Activated CD8-positive, alpha-beta T cell treated with anti-CD3 and anti-CD28 coated beads, Interleukin-2, amount 10 ng/mL, durations not matched to agents 7 days and 5 days (primary cell): ENCODE measurements around the gene SLC39A11. TPM values are rescaled to one million over a fixed set of nuclear protein-coding genes. Genes with fewer than 3 reads are reported as not detected.
"Not testable (repeated sequence)": the region's sequence is repeated elsewhere in the genome, so short reads cannot be mapped to it uniquely, and the experiment has no call there.

Experiments used
- ATAC-seq: fragments of 150-1000 bp; cut with Tn5 transposase; one replicate; pipeline ENCODE4 v1.10.0; 2021; ENCODE audit warnings: moderate library complexity
- CTCF ChIA-PET: fragments of 350-600 bp; sonication (Branson Sonifier 250); formaldehyde crosslinking; loops from one replicate; lab custom pipeline; 2021; ENCODE audit warnings: antibody characterized with exemption; lab: Charles Lee
- POLR2A ChIA-PET: fragments of 350-600 bp; sonication (Branson Sonifier 250); formaldehyde crosslinking; loops from one replicate; lab custom pipeline; 2021; ENCODE audit warnings: antibody characterized with exemption; lab: Charles Lee
- DNase-seq: peaks from one replicate; pipeline ENCODE4 v3.0.0-alpha.2; 2020
- H3K27ac Mint-ChIP-seq: one replicate; pipeline ENCODE4 v1.8.0; 2021; ENCODE audit warnings: mild to moderate bottlenecking, mixed read lengths
- H3K27me3 Mint-ChIP-seq: one replicate; pipeline ENCODE4 v1.8.0; 2021; ENCODE audit warnings: low read depth, mixed read lengths
- H3K36me3 Mint-ChIP-seq: one replicate; pipeline ENCODE4 v1.8.0; 2021; ENCODE audit warnings: low read depth, mixed read lengths
- H3K4me1 Mint-ChIP-seq: one replicate; pipeline ENCODE4 v1.8.0; 2021; ENCODE audit warnings: low read depth, mixed read lengths
- H3K4me3 Mint-ChIP-seq: one replicate; pipeline ENCODE4 v1.8.0; 2021; ENCODE audit warnings: mild to moderate bottlenecking, mixed read lengths
- H3K9me3 Mint-ChIP-seq: one replicate; pipeline ENCODE4 v1.8.0; 2022; ENCODE audit warnings: mixed read lengths; ENCODE audit not compliant: insufficient read depth
- total RNA-seq, 2 experiments: library from RNA; stranded (reverse); gene quantifications; one replicate each; pipeline ENCODE4 v1.2.3, GENCODE V29; 2021

SLC39A11 gene
- total RNA-seq, 2 experiments from 2014 or later, result 20.2 to 20.5 TPM

DNA sequence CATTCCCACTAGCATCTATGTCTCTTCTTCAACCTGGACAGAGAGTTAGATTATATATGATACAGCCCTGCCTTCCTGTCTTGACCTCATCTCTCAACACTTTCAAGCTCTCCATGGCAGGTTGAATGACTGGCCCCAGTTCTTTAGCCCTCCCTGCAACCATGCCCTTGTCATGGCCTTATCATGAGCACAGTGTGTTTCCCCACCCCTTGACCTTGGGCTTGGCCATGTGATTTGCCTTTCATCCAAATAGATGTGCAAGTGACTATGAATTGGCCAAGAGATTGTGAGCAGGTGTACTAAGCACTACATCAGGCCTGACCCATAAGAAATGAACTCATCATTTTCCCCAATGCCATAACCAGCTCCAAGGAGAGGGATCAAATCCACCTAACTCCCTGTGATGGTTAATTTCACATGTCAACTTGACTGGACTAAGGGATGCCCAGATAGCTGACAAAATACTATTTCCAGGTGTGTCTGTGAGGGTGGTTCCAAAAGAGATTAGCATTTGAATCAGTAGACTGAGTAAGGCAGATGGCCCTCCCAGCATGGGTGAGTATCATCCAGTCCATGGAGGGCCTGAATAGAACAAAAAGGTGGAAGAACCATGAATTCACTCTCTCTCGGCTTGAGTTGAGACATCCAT, 97.4 kb downstream of the SLC39A11 start:
- Mint-ChIP-seq H3K4me1 (no peaks in the 10 kb centered on the region), H3K27me3 (no peaks in the 10 kb centered on the region), H3K27ac (no peak overlapping the region), H3K4me3 (no peak overlapping the region), H3K9me3 (no peaks in the 10 kb centered on the region), H3K36me3 (no peaks in the 10 kb centered on the region)
- ChIA-PET POLR2A (no interaction called here), CTCF (interaction anchor here (0.9 to 2.4 kb wide), 3 partner anchors 9 to 269 kb away, joined by 3 to 14 read pairs (median 3); no protein-coding TSS in a partner anchor)
- no peak for ATAC-seq
- DNase-seq, result no peak

DNA sequence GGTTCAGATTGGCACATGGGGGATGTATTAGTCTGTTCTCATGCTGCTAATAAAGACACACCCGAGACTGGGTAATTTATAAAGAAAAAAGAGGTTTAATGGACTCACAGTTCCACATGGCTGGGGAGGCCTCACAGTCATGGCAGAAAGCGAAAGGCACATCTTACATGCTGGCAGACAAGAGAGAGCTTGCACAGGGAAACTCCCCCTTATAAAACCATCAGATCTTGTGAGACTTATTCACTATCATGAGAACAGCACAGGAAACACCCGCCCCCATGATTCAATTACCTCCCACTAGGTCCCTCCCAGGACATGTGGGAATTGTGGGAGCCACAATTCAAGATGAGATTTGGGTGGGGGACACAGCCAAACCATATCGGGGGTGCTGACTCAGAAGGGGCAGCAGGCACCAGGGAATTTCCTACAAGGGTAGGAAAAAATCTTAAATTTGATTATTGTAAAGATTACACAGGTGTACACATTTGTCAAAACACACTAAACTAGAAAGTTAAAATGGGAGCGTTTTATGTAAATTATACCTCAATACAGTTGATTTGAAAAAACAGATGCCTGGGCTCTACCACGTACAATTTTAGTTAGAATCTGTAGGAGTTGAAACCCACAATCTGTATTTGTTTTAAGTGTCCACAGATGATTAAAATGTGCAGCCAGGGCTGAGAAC, 99.6 kb downstream of the SLC39A11 start:
- CTCF ChIA-PET, result interaction anchor here (1.5 kb wide), 1 partner anchor 163 kb away, joined by 4 read pairs; no protein-coding TSS in a partner anchor
- H3K27me3 Mint-ChIP-seq, POLR2A ChIA-PET, H3K36me3 Mint-ChIP-seq, H3K4me1 Mint-ChIP-seq, H3K27ac Mint-ChIP-seq, DNase-seq, H3K4me3 Mint-ChIP-seq, H3K9me3 Mint-ChIP-seq, ATAC-seq: not testable (repeated sequence)

DNA sequence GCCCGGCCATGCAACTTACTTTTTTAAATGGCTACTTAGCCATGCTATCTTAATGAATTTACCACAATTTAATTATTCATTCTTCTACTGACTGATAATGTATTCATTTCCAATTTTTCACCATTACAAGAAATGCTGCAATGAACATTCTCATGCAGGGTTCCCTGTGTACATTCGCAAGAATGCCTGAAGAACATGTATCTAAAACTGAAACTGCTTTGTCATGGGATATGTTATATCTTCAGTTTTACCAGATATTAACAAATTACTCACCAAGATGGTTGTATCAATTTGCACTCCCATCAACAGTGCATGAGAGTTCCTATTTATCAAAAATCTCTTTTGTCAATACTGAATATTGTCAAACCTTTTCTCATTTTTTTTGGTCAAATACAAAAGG, 100.8 kb downstream of the SLC39A11 start:
- CTCF ChIA-PET, result no interaction called here
- Mint-ChIP-seq H3K4me3 (no peak overlapping the region), H3K9me3 (no peaks in the 10 kb centered on the region), H3K4me1 (no peaks in the 10 kb centered on the region), H3K27ac (no peak overlapping the region), H3K36me3 (no peaks in the 10 kb centered on the region), H3K27me3 (no peaks in the 10 kb centered on the region)
- DNase-seq (no peak), ATAC-seq (no peak)
- POLR2A ChIA-PET, result no interaction called here

GRCh38 chr17:72989074-72989610, 103.3 kb downstream of the SLC39A11 start:
- Mint-ChIP-seq H3K4me1 (no peaks in the 10 kb centered on the region), H3K4me3 (no peak overlapping the region), H3K9me3 (no peaks in the 10 kb centered on the region), H3K27me3 (no peaks in the 10 kb centered on the region), H3K36me3 (no peaks in the 10 kb centered on the region), H3K27ac (no peak overlapping the region)
- ATAC-seq (no peak), DNase-seq (no peak)
- ChIA-PET CTCF (no interaction called here), POLR2A (no interaction called here)

GRCh38 chr17:72988451-72988850, 104.0 kb downstream of the SLC39A11 start:
- ChIA-PET POLR2A (no interaction called here), CTCF (no interaction called here)
- Mint-ChIP-seq H3K9me3 (no peaks in the 10 kb centered on the region), H3K27me3 (no peaks in the 10 kb centered on the region), H3K4me1 (no peaks in the 10 kb centered on the region), H3K27ac (no peak overlapping the region), H3K36me3 (no peaks in the 10 kb centered on the region), H3K4me3 (no peak overlapping the region)
- no peak for DNase-seq
- no peak for ATAC-seq

DNA sequence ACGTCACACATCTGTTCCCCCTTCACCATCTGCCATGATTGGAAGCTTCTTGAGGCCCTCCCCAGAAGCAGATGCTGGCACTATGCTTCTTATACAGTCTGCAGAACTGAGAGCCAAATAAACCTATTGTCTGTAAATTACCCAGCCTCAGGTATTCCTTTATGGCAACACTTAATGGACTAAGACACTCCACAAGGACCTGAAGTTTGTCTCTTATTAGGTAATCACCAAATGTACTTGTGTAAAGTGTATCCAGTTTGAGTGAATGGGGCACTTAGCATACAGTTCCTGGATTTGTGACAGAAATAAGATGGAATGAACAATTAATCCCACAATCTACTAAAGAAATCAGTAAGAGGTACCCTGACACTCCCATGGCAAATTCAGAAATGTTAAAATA, 105.3 kb downstream of the SLC39A11 start:
- Mint-ChIP-seq H3K27ac (no peak overlapping the region), H3K4me3 (no peak overlapping the region), H3K36me3 (no peaks in the 10 kb centered on the region), H3K4me1 (no peaks in the 10 kb centered on the region), H3K27me3 (no peaks in the 10 kb centered on the region), H3K9me3 (no peaks in the 10 kb centered on the region)
- ChIA-PET POLR2A (no interaction called here), CTCF (interaction anchor here (1.1 to 3.3 kb wide), 7 partner anchors 10 to 430 kb away, joined by 3 to 46 read pairs (median 8); no protein-coding TSS in a partner anchor)
- ATAC-seq (no peak), DNase-seq (no peak)

DNA sequence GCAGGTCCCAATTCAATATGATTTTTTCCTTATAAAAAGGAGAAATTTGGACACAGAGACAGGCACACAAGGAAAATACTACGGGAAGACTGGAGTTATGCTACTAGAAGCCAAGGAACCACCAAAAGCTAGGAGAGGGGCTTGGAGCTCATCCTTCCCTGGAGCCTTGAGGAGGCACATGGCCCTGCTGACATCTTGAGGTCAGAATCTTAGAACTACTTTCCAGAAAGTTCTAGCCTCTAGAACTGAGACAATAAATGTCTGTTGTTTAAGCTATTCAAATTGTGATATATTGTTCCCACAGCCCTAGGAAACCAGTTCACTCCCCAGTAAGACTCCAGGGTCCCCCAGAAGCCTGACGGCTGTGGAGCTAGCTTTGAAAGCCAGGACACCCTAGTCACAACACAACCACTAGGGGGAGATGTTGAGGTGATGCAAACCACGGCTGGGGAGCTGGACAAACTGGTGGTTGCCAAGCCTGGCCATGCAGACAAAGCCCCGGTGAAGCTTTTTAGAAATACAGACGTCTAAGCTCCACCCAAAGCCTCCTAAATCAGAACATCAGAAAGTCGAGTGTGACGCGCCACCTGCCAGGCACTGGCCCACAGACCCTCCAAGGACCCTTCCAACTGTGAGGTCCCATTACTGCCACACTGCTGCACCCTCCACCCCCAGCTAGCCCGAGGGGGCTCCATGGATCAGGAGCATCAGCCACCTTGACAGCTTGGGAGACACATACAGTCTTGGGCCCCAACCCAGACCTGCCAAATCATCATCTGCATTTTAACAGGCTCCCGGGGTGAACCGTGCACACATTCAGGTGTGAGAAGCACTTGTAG, 106.4 kb downstream of the SLC39A11 start:
- H3K27me3 Mint-ChIP-seq, result no peaks in the 10 kb centered on the region
- no peaks in the 10 kb centered on the region for H3K36me3 Mint-ChIP-seq
- H3K9me3 Mint-ChIP-seq, result no peaks in the 10 kb centered on the region
- H3K4me3 Mint-ChIP-seq, result no peak overlapping the region
- POLR2A ChIA-PET, result no interaction called here
- DNase-seq (peak; percentile 69), ATAC-seq (peak; percentile 81)
- H3K27ac Mint-ChIP-seq, result no peak overlapping the region
- CTCF ChIA-PET, result interaction anchor here (0.6 to 3.3 kb wide), 35 partner anchors 9 to 429 kb away, joined by 3 to 46 read pairs (median 4); partner anchors contain the start of gene SSTR2
- H3K4me1 Mint-ChIP-seq, result no peaks in the 10 kb centered on the region

GRCh38 chr17:72984926-72985325, 107.6 kb downstream of the SLC39A11 start:
- Mint-ChIP-seq H3K27me3 (no peaks in the 10 kb centered on the region), H3K4me1 (no peaks in the 10 kb centered on the region), H3K4me3 (no peak overlapping the region), H3K9me3 (no peaks in the 10 kb centered on the region), H3K27ac (no peak overlapping the region), H3K36me3 (no peaks in the 10 kb centered on the region)
- POLR2A ChIA-PET, result no interaction called here
- ATAC-seq, result no peak
- DNase-seq, result no peak
- CTCF ChIA-PET, result interaction anchor here (0.9 to 3.3 kb wide), 6 partner anchors 10 to 428 kb away, joined by 3 to 46 read pairs (median 8); no protein-coding TSS in a partner anchor

DNA sequence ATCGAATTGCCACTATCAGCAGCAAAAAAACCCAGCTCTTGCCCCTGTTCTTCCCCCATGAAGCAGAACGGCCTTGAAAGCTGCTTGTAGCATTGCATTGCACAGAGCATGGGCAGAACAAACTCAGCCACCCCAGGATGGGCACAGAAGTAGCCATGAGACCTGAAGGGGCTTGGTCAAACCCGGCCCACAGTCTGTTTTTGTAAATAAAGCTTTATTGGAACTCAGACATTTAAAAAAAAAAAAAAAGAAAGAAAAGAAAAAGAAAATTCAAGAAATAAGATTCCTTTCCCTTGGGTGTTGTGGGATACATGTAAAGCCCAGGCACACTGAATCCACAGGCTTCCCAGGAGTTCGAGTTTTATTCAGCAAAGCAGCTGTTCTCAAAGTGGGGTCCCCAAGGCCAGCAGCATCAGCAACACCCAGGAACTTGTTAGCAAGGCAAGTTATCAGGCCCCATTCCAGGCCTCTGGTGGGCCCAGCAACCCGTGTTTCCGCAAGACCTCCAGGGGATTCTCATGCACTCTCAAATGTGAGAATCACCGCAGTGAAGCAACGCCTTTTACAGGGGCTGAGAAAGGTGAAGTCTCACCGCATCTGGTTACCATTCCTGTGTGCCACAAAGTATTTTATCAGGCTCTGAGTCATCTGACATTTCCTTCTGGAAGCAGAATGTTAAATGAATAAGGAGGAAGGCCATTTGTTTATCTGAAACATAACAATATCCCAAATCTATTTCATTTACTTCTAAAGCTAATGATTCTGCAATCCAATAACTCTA, 108.2 kb downstream of the SLC39A11 start:
- ATAC-seq (no peak), DNase-seq (no peak)
- ChIA-PET CTCF (interaction anchor here (0.9 to 3.3 kb wide), 2 partner anchors 172 to 258 kb away, joined by 3 to 46 read pairs; no protein-coding TSS in a partner anchor), POLR2A (no interaction called here)
- no peaks in the 10 kb centered on the region for H3K4me1 Mint-ChIP-seq
- H3K36me3 Mint-ChIP-seq, result no peaks in the 10 kb centered on the region
- no peak overlapping the region for H3K4me3 Mint-ChIP-seq
- no peak overlapping the region for H3K27ac Mint-ChIP-seq
- no peaks in the 10 kb centered on the region for H3K27me3 Mint-ChIP-seq
- H3K9me3 Mint-ChIP-seq, result no peaks in the 10 kb centered on the region

DNA sequence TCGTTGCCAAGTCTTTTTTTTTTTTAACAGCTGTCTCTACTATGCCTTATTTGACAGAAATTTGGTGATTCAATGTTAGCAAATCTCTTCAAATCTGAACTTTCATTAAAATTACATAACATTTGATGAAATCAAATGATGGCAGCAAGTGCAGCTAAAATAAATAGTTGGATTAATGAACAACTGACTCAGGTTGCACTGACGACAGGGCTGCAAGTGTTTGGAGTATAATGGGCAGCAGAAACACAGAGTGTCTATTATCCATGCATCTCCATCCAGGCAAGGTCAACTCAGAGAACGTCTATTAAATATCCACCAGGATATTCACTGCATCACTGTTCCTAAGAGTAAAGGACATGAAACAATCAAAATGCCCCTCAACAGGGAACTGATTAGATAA, 109.8 kb downstream of the SLC39A11 start:
- H3K27ac Mint-ChIP-seq, result no peak overlapping the region
- ATAC-seq (no peak), DNase-seq (no peak)
- no peak overlapping the region for H3K4me3 Mint-ChIP-seq
- no peaks in the 10 kb centered on the region for H3K9me3 Mint-ChIP-seq
- no peaks in the 10 kb centered on the region for H3K36me3 Mint-ChIP-seq
- ChIA-PET POLR2A (no interaction called here), CTCF (interaction anchor here (1.5 kb wide), 1 partner anchor 257 kb away, joined by 3 read pairs; no protein-coding TSS in a partner anchor)
- H3K4me1 Mint-ChIP-seq, result peaks cover 11% of the 10 kb centered on the region
- H3K27me3 Mint-ChIP-seq, result no peaks in the 10 kb centered on the region
